ENCODE data around the gene GGT6. TPM values are rescaled to one million over a fixed set of nuclear protein-coding genes. Genes with fewer than 3 reads are reported as not detected.

GGT6 gene
- polyA plus RNA-seq, 1 experiment = not detected

DNA sequence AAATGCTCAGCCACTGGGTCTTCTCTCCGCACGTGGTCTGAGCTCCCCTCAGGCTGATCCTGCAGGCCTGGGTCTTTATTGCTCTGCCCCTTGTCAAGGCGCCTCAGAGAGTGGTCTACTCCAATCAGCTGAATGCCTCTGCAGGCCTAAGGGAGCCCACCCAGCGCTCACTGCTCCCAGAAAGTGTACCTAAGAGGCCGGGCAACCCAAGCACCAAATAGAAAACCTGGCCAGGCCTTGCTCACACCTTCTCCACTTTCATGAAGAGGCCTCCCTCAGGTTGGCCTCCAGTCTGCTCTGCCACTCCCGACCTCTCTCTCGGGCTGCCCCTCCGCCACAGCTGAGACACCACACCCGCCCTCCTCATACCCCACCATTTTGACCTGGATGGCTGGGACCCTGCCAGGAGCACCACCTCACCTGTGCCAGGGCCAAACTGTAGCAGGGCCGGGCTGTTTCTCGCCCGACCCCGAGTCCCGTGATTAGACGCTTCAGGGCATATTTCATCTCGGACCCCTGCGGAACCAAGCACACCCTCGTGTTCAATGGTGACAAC is 5.9 kb downstream of the GGT6 start:
- Histone ChIP-seq H3K4me3 (ENCODE audit: low read depth, low read length) (peak overlapping the region; percentile 99), H3K36me3 (ENCODE audit: control insufficient read depth, insufficient read depth, low read length) (peaks cover 19% of the 10 kb centered on the region), H3K27me3 (ENCODE audit: control insufficient read depth, insufficient read depth, low read length) (no peaks in the 10 kb centered on the region)
- POLR2A ChIA-PET = no interaction called here
- no peak for DNase-seq (ENCODE audit: low read depth)
- TF ChIP-seq, protein P1, sequence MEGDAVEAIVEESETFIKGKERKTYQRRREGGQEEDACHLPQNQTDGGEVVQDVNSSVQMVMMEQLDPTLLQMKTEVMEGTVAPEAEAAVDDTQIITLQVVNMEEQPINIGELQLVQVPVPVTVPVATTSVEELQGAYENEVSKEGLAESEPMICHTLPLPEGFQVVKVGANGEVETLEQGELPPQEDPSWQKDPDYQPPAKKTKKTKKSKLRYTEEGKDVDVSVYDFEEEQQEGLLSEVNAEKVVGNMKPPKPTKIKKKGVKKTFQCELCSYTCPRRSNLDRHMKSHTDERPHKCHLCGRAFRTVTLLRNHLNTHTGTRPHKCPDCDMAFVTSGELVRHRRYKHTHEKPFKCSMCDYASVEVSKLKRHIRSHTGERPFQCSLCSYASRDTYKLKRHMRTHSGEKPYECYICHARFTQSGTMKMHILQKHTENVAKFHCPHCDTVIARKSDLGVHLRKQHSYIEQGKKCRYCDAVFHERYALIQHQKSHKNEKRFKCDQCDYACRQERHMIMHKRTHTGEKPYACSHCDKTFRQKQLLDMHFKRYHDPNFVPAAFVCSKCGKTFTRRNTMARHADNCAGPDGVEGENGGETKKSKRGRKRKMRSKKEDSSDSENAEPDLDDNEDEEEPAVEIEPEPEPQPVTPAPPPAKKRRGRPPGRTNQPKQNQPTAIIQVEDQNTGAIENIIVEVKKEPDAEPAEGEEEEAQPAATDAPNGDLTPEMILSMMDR (IDR thresholded peaks at IDR 0.05; ENCODE audit: insufficient read depth, low read depth, low read length) = no peak
- CTCF ChIA-PET = interaction anchor here (1.2 to 3.8 kb wide), 3 partner anchors 12 to 72 kb away, joined by 4 to 15 read pairs (median 5); no protein-coding TSS in a partner anchor

DNA sequence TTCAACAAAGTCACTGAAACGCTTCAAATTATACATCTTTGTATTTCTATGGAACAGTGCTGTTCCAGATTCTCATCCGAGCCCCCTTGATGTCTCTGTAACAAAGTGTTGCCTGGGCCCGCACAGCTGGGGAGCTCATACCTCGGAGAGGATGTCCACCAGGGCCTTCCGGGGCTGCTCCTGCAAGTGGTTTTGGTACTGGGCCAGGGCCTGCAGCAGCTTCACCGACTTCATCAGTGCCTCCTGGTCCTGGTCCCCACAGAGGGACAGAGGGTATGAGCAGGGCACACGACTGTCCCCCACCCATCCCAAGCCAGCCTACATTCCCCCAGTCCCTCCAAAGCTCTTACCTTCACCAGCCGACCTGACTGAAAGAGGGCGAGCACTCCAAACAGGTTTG is 6.7 kb downstream of the GGT6 start:
- POLR2A ChIA-PET = no interaction called here
- TF ChIP-seq, protein P1 (IDR thresholded peaks at IDR 0.05; ENCODE audit: insufficient read depth, low read depth, low read length) = no peak
- H3K36me3 ChIP-seq (ENCODE audit: control insufficient read depth, insufficient read depth, low read length) = peaks cover 25% of the 10 kb centered on the region
- peak overlapping the region; percentile 99 for H3K4me3 ChIP-seq (ENCODE audit: low read depth, low read length)
- no peak for DNase-seq (ENCODE audit: low read depth)
- H3K27me3 ChIP-seq (ENCODE audit: control insufficient read depth, insufficient read depth, low read length) = no peaks in the 10 kb centered on the region
- CTCF ChIA-PET = interaction anchor here (1.2 to 3.8 kb wide), 4 partner anchors 11 to 73 kb away, joined by 3 to 15 read pairs (median 4); no protein-coding TSS in a partner anchor

DNA sequence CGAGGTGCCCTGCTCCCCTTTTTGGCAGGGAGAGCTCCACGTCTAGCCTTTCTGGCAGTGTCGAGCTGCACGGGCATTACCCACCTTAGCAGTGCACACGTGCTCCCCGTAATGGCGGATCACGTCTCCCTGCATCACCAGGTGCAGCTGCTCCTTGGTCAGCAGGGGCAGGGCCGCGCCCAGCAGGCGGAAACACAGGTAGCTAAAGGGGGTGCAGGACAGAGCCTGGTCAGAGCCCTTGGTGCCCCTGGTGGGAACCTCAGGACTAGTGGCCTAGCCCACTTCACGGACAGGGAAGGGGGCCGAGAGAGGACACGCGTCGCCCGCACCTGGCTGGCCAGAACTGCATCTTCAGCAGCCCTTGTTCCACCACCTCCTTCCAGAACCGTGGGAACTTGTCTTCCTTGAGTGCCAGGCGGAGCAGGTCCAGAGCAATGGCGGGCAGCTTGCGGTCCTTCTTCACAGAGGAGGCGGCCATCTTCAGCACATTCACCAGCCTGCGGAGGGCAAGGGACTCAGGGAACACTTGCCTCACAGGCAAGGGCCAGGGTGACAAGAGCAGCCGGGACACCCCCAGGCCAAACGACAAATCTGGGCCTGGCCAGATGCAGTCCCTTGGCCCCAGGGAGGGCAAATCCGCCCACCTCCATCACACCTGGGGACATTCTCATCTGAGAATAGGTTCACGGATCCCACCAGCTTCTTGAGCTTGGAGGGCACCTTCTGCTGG is 8.4 kb downstream of the GGT6 start:
- ChIA-PET POLR2A (no interaction called here), CTCF (interaction anchor here (0.5 to 3.8 kb wide), 4 partner anchors 15 to 481 kb away, joined by 3 to 15 read pairs (median 3); no protein-coding TSS in a partner anchor)
- Histone ChIP-seq H3K4me3 (ENCODE audit: low read depth, low read length) (no peak overlapping the region), H3K27me3 (ENCODE audit: control insufficient read depth, insufficient read depth, low read length) (no peaks in the 10 kb centered on the region), H3K36me3 (ENCODE audit: control insufficient read depth, insufficient read depth, low read length) (peaks cover 38% of the 10 kb centered on the region)
- DNase-seq (ENCODE audit: low read depth) = no peak
- TF ChIP-seq, protein P1 (IDR thresholded peaks at IDR 0.05; ENCODE audit: insufficient read depth, low read depth, low read length) = no peak

DNA sequence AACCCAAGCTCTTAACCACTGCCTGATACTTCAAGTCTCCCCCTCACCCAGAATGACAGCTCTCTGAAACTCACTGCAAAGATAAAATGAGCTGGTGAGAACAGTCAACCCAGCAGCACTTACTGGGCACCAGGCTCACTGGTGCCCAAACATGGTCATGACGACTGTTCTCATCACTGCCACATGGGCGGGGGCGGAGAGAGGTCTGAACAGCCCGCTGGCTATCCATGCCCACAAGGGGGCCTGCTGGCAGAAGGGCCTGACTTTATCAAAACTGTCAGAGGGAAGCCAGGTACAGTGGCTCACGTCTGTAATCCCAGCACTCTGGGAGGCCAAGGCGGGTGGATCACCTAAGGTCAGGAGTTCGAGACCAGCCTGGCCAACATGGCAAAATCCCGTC is 9.2 kb downstream of the GGT6 start:
- H3K4me3 ChIP-seq (ENCODE audit: low read depth, low read length) = no peak overlapping the region
- POLR2A ChIA-PET = no interaction called here
- TF ChIP-seq, protein P1 (IDR thresholded peaks at IDR 0.05; ENCODE audit: insufficient read depth, low read depth, low read length) = no peak
- DNase-seq (ENCODE audit: low read depth) = no peak
- CTCF ChIA-PET = interaction anchor here (1.4 to 3.8 kb wide), 2 partner anchors 16 to 24 kb away, joined by 3 to 15 read pairs; no protein-coding TSS in a partner anchor
- peaks cover 41% of the 10 kb centered on the region for H3K36me3 ChIP-seq (ENCODE audit: control insufficient read depth, insufficient read depth, low read length)
- no peaks in the 10 kb centered on the region for H3K27me3 ChIP-seq (ENCODE audit: control insufficient read depth, insufficient read depth, low read length)

DNA sequence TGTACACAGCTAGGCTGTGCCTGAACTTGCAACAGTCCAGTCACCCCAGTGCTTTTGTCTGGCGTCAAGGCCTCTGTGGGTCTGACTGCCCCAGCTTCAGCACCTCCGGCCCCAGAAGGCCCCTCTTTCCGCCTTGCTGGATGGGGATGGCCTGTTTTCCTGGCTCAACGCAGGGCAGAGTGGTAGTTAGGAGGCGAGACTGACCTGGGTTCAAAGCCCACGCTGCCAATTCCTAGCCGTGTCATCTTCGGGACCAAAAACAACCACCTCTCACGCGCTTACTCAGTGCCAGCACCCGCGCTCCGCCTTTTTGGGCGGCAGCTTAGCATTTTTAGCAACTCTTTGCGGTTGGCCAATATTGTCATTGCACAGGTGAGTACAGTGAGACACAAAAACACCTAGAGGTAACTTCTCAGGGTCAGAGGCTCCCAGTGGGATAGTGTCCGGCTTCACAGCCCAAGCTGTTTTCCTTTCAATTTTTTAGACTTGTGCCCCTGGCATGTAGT is 9.8 kb downstream of the GGT6 start:
- TF ChIP-seq, protein P1 (IDR thresholded peaks at IDR 0.05; ENCODE audit: insufficient read depth, low read depth, low read length) = no peak
- Histone ChIP-seq H3K36me3 (ENCODE audit: control insufficient read depth, insufficient read depth, low read length) (peaks cover 43% of the 10 kb centered on the region), H3K27me3 (ENCODE audit: control insufficient read depth, insufficient read depth, low read length) (no peaks in the 10 kb centered on the region), H3K4me3 (ENCODE audit: low read depth, low read length) (no peak overlapping the region)
- CTCF ChIA-PET = interaction anchor here (1.2 to 3.8 kb wide), 5 partner anchors 13 to 130 kb away, joined by 3 to 15 read pairs (median 4); no protein-coding TSS in a partner anchor
- DNase-seq (ENCODE audit: low read depth) = no peak
- POLR2A ChIA-PET = no interaction called here
